HepG2 (cell line): ENCODE results near the gene NPBWR2. TPM values are rescaled to one million over a fixed set of nuclear protein-coding genes. Genes with fewer than 3 reads are reported as not detected.

Experiments used
- HMGXB3 ChIP-seq: sonication (generic); formaldehyde crosslinking; IDR thresholded peaks from 2 replicates; pipeline ENCODE4 v1.4.0; 2020; ENCODE audit warnings: missing genetic modification reagents, borderline replicate concordance
- ZFP91 ChIP-seq: sonication (generic); formaldehyde crosslinking; IDR thresholded peaks from 2 replicates; pipeline ENCODE4 v1.9.0; 2022; ENCODE audit warnings: missing genetic modification reagents, mild to moderate bottlenecking, borderline replicate concordance
- ZNF407 ChIP-seq: sonication (generic); formaldehyde crosslinking; IDR thresholded peaks from one replicate; pipeline ENCODE4 v1.5.1; 2020; ENCODE audit warnings: mild to moderate bottlenecking, missing genetic modification reagents; ENCODE audit errors: not compliant biosample characterization
- ZNF672 ChIP-seq: sonication (generic); formaldehyde crosslinking; IDR thresholded peaks from 2 replicates; pipeline ENCODE4 v1.8.1; 2022; ENCODE audit warnings: missing genetic modification reagents
- ZNF687 ChIP-seq: sonication (generic); formaldehyde crosslinking; IDR thresholded peaks from 2 replicates; pipeline ENCODE4 v1.5.1; 2020; ENCODE audit warnings: mild to moderate bottlenecking, missing genetic modification reagents, moderate library complexity
- polyA plus RNA-seq, 8 experiments: library from polyadenylated mRNA; depleted of rRNA in 3 of 8; stranded (reverse) in 7 of 8; unstranded in 1 of 8; fragments of >200 nt; fragmentation: Illumina TruSeq in 4 of 8; extraction: Trizol in 4 of 8; gene quantifications; 2 replicates each; pipeline versions ENCODE4 v1.2.1 to v1.2.3, GENCODE V29; 2011 to 2016; ENCODE audit warnings: low read depth in 4 of 8, missing spikeins in 1 of 8, mixed read lengths in 1 of 8; ENCODE audit not compliant: insufficient read depth in 1 of 8
- total RNA-seq, 5 experiments: library from RNA; depleted of rRNA; stranded (reverse); fragments of >200 nt; fragmentation: Illumina TruSeq; extraction: Trizol; gene quantifications; 2 replicates each; pipeline ENCODE4 v1.2.3, GENCODE V29; 2016; ENCODE audit warnings: low read depth in 1 of 5

The NPBWR2 gene
- total and polyA plus RNA-seq, 2 of the 13 experiments (the other 11 are each of a cell fraction or from before 2014, with no cell fraction given) = not detected

GRCh38 chr20:64156136-64156885 lies 48.9 kb upstream of the NPBWR2 start (continued):
- no peak for TF ChIP-seq HMGXB3
- TF ChIP-seq ZNF687 (CRISPR knock-in tag) = 0 out of 2 replicates have a peak, but pooled peaks have one; percentile 11
- TF ChIP-seq ZFP91 (CRISPR knock-in tag) = peak; percentile 34; the same call in 1 of the 2 replicates
- no peak for TF ChIP-seq ZNF407 (CRISPR knock-in tag)
- no peak for TF ChIP-seq ZNF672 (CRISPR knock-in tag)
